Hepatocyte (in vitro differentiated cells): ENCODE measurements around the gene TSPAN16. TPM values are rescaled to one million over a fixed set of nuclear protein-coding genes. Genes with fewer than 3 reads are reported as not detected.

ENCODE experiments used
- DNase-seq: peaks from one replicate; pipeline ENCODE4 v3.0.0-alpha.2; 2016; ENCODE audit warnings: low spot score
- H2AFZ ChIP-seq: fragments of 200-600 bp; sonication (generic); 2 replicates; pipeline ENCODE4 v1.6.0; 2016; ENCODE audit warnings: antibody characterized with exemption, mild to moderate bottlenecking
- H3K27ac ChIP-seq: fragments of 200-600 bp; sonication (generic); 2 replicates; pipeline ENCODE4 v1.5.1; 2016; ENCODE audit warnings: mild to moderate bottlenecking
- H3K27me3 ChIP-seq: fragments of 200-600 bp; sonication (generic); 2 replicates; pipeline ENCODE4 v1.6.1; 2016
- H3K36me3 ChIP-seq: fragments of 200-600 bp; sonication (generic); replicated peaks from 2 replicates; pipeline ENCODE4 v1.5.1; 2016; ENCODE audit warnings: low read depth; ENCODE audit not compliant: insufficient read depth
- H3K4me1 ChIP-seq: fragments of 200-600 bp; sonication (generic); 2 replicates; pipeline ENCODE4 v1.5.1; 2016; ENCODE audit warnings: mild to moderate bottlenecking, moderate library complexity; ENCODE audit not compliant: insufficient read depth
- H3K4me2 ChIP-seq: fragments of 200-600 bp; sonication (generic); 2 replicates; pipeline ENCODE4 v1.6.0; 2016
- H3K4me3 ChIP-seq: fragments of 200-600 bp; sonication (generic); 2 replicates; pipeline ENCODE4 v1.5.1; 2016; ENCODE audit warnings: mild to moderate bottlenecking
- H3K79me2 ChIP-seq: fragments of 200-600 bp; sonication (generic); 2 replicates; pipeline ENCODE4 v1.6.0; 2017; ENCODE audit warnings: mild to moderate bottlenecking
- H3K9me2 ChIP-seq: fragments of 200-600 bp; sonication (generic); replicated peaks from 2 replicates; pipeline ENCODE4 v1.6.0; 2017; ENCODE audit warnings: mild to moderate bottlenecking; ENCODE audit not compliant: insufficient read depth
- H3K9me3 ChIP-seq: fragments of 200-600 bp; sonication (generic); 2 replicates; pipeline ENCODE4 v1.5.1; 2016; ENCODE audit warnings: low read depth, mild to moderate bottlenecking
- H4K20me1 ChIP-seq: fragments of 200-600 bp; sonication (generic); 2 replicates; pipeline ENCODE4 v1.6.0; 2016; ENCODE audit warnings: mild to moderate bottlenecking; ENCODE audit not compliant: insufficient read depth, poor library complexity, severe bottlenecking
- EZH2 ChIP-seq: fragments of 200-600 bp; sonication (generic); IDR thresholded peaks from 2 replicates; pipeline ENCODE4 v1.6.1; 2016; ENCODE audit warnings: antibody characterized with exemption, mild to moderate bottlenecking, borderline replicate concordance
- EZH2phosphoT487 ChIP-seq: fragments of 200-600 bp; sonication (generic); IDR thresholded peaks from one replicate; pipeline ENCODE4 v1.6.1; 2018; ENCODE audit warnings: antibody characterized with exemption, mild to moderate bottlenecking, low read depth, moderate library complexity; ENCODE audit not compliant: unreplicated experiment, severe bottlenecking
- WGBS: methylation state at CpG from one replicate; pipeline ENCODE4 v1.1.6; 2016; ENCODE audit warnings: low lambda C conversion rate; ENCODE audit errors: missing lambda C conversion rate; 5-methylcytosine and 5-hydroxymethylcytosine counted together
- polyA plus RNA-seq: library from polyadenylated mRNA; unstranded; fragments of >200 nt; fragmentation: Nextera tagmentation; extraction: Ambion mirVana; gene quantifications from 2 replicates; pipeline ENCODE4 v1.2.1, GENCODE V29; 2016
- total RNA-seq: library from RNA; depleted of rRNA; stranded (reverse); fragments of >200 nt; gene quantifications from 2 replicates; pipeline ENCODE4 v1.2.3, GENCODE V29; 2014
- TF ChIP-seq, protein P1 (sequence below): fragments of 200-600 bp; sonication (generic); IDR thresholded peaks from 2 replicates; pipeline ENCODE4 v1.5.1; 2016; ENCODE audit warnings: antibody characterized with exemption, mild to moderate bottlenecking; ENCODE audit not compliant: poor library complexity

Gene TSPAN16
- total and polyA plus RNA-seq, 2 experiments from 2014 or later = not detected

- Histone ChIP-seq H3K4me2 (no peak overlapping the region), H3K27ac (no peak overlapping the region), H3K79me2 (no peaks in the 10 kb centered on the region), H4K20me1 (no peaks in the 10 kb centered on the region), H3K4me1 (no peaks in the 10 kb centered on the region), H3K9me2 (no peaks in the 10 kb centered on the region), H3K36me3 (no peaks in the 10 kb centered on the region), H3K4me3 (no peak overlapping the region), H2AFZ (no peak overlapping the region), H3K9me3 (no peaks in the 10 kb centered on the region), H3K27me3 (no peaks in the 10 kb centered on the region)
- 96% methylated on average over 20 of the region's 28 CpGs for WGBS
- no peak for DNase-seq
- TF ChIP-seq EZH2 (no peak), EZH2phosphoT487 (no peak)
- TF ChIP-seq, protein P1, sequence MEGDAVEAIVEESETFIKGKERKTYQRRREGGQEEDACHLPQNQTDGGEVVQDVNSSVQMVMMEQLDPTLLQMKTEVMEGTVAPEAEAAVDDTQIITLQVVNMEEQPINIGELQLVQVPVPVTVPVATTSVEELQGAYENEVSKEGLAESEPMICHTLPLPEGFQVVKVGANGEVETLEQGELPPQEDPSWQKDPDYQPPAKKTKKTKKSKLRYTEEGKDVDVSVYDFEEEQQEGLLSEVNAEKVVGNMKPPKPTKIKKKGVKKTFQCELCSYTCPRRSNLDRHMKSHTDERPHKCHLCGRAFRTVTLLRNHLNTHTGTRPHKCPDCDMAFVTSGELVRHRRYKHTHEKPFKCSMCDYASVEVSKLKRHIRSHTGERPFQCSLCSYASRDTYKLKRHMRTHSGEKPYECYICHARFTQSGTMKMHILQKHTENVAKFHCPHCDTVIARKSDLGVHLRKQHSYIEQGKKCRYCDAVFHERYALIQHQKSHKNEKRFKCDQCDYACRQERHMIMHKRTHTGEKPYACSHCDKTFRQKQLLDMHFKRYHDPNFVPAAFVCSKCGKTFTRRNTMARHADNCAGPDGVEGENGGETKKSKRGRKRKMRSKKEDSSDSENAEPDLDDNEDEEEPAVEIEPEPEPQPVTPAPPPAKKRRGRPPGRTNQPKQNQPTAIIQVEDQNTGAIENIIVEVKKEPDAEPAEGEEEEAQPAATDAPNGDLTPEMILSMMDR = no peak
These were observed 68.4 kb downstream of the TSPAN16 start for GRCh38 chr19:11364296-11364904.

DNA sequence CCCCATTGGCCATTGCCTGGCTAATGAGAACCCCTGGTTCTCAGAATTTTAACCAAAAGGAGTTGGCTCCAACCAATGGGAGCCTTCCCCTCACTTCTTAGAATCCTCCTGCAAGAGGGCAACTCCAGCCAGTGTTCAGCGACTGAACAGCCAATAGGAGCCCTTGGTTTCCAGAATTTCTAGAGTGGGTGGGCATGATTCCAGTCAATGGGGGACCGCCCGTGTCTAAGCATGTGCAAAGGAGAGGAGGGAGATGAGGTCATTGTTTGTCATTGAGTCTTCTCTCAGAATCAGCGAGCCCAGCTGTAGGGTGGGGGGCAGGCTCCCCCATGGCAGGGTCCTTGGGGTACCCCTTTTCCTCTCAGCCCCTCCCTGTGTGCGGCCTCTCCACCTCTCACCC is 69.0 kb downstream of the TSPAN16 start:
- no peaks in the 10 kb centered on the region for H3K9me2 ChIP-seq
- H3K4me2 ChIP-seq = no peak overlapping the region
- no peaks in the 10 kb centered on the region for H3K4me1 ChIP-seq
- H3K9me3 ChIP-seq = no peaks in the 10 kb centered on the region
- no peak overlapping the region for H2AFZ ChIP-seq
- no peak for TF ChIP-seq EZH2phosphoT487
- TF ChIP-seq, protein P1 = no peak
- no peak for TF ChIP-seq EZH2
- H4K20me1 ChIP-seq = no peaks in the 10 kb centered on the region
- H3K27me3 ChIP-seq = no peaks in the 10 kb centered on the region
- WGBS = 86% methylated on average over 5 of the region's 5 CpGs
- no peak overlapping the region for H3K4me3 ChIP-seq
- no peak overlapping the region for H3K27ac ChIP-seq
- no peaks in the 10 kb centered on the region for H3K79me2 ChIP-seq
- DNase-seq = no peak
- H3K36me3 ChIP-seq = no peaks in the 10 kb centered on the region

Other genes starting within 250 kb of the TSPAN16 start
- 110 and 126 TPM in 2 replicates for gene LDLR, start 206.7 kb upstream of the TSPAN16 start, total RNA-seq
- gene LDLR, start 206.7 kb upstream of the TSPAN16 start, polyA plus RNA-seq = 116 and 123 TPM in 2 replicates
- 9.0 and 11.5 TPM in 2 replicates for gene SPC24, start 140.4 kb upstream of the TSPAN16 start, total RNA-seq
- gene SPC24, start 140.4 kb upstream of the TSPAN16 start, polyA plus RNA-seq = 5.2 and 8.8 TPM in 2 replicates
- 58.3 and 60.3 TPM in 2 replicates for gene KANK2, start 98.6 kb upstream of the TSPAN16 start, total RNA-seq
- 35.2 and 39.6 TPM in 2 replicates for gene KANK2, start 98.6 kb upstream of the TSPAN16 start, polyA plus RNA-seq
- 24.9 and 25.5 TPM in 2 replicates for gene ANGPTL8, start 56.5 kb upstream of the TSPAN16 start, total RNA-seq
- gene ANGPTL8, start 56.5 kb upstream of the TSPAN16 start, polyA plus RNA-seq = 14.4 and 20.8 TPM in 2 replicates
- 12.6 and 17.4 TPM in 2 replicates for gene DOCK6, start 33.6 kb upstream of the TSPAN16 start, total RNA-seq
- 36.8 and 43.7 TPM in 2 replicates for gene DOCK6, start 33.6 kb upstream of the TSPAN16 start, polyA plus RNA-seq
- 63.7 and 71.6 TPM in 2 replicates for gene RAB3D, start 43.5 kb downstream of the TSPAN16 start, total RNA-seq
- gene RAB3D, start 43.5 kb downstream of the TSPAN16 start, polyA plus RNA-seq = 27.3 and 32.6 TPM in 2 replicates
- gene TMEM205, start 50.1 kb downstream of the TSPAN16 start, total RNA-seq = 188 TPM in 2 replicates
- 199 and 212 TPM in 2 replicates for gene TMEM205, start 50.1 kb downstream of the TSPAN16 start, polyA plus RNA-seq
- gene CCDC159, start 50.4 kb downstream of the TSPAN16 start, total RNA-seq = 10.1 and 14.6 TPM in 2 replicates
- gene CCDC159, start 50.4 kb downstream of the TSPAN16 start, polyA plus RNA-seq = 27.1 and 46.3 TPM in 2 replicates
- gene PLPPR2, start 59.3 kb downstream of the TSPAN16 start, total RNA-seq = 10.9 and 25.9 TPM in 2 replicates
- gene PLPPR2, start 59.3 kb downstream of the TSPAN16 start, polyA plus RNA-seq = 41.7 and 47.0 TPM in 2 replicates
- gene SWSAP1, start 78.5 kb downstream of the TSPAN16 start, total RNA-seq = 2.2 and 3.1 TPM in 2 replicates
- 4.0 and 4.9 TPM in 2 replicates for gene SWSAP1, start 78.5 kb downstream of the TSPAN16 start, polyA plus RNA-seq
- gene EPOR, start 88.2 kb downstream of the TSPAN16 start, total RNA-seq = 16.6 and 20.9 TPM in 2 replicates
- 34.2 and 46.8 TPM in 2 replicates for gene EPOR, start 88.2 kb downstream of the TSPAN16 start, polyA plus RNA-seq
- gene RGL3, start 123.2 kb downstream of the TSPAN16 start, total RNA-seq = 20.6 and 27.6 TPM in 2 replicates
- 55.6 and 94.8 TPM in 2 replicates for gene RGL3, start 123.2 kb downstream of the TSPAN16 start, polyA plus RNA-seq
- 0.08 and 1.3 TPM in 2 replicates for gene ODAD3, start 139.0 kb downstream of the TSPAN16 start, total RNA-seq
- 1.4 and 1.9 TPM in 2 replicates for gene ODAD3, start 139.0 kb downstream of the TSPAN16 start, polyA plus RNA-seq
- gene PRKCSH, start 139.5 kb downstream of the TSPAN16 start, total RNA-seq = 60.0 and 85.1 TPM in 2 replicates
- gene PRKCSH, start 139.5 kb downstream of the TSPAN16 start, polyA plus RNA-seq = 245 and 251 TPM in 2 replicates
- gene ELAVL3, start 184.9 kb downstream of the TSPAN16 start, total RNA-seq = 0.30 TPM in 1 of 2 replicates, not detected in the other
- 0.11 and 0.18 TPM in 2 replicates for gene ELAVL3, start 184.9 kb downstream of the TSPAN16 start, polyA plus RNA-seq
- 8.4 and 9.5 TPM in 2 replicates for gene ZNF653, start 209.7 kb downstream of the TSPAN16 start, total RNA-seq
- gene ZNF653, start 209.7 kb downstream of the TSPAN16 start, polyA plus RNA-seq = 9.6 and 10.2 TPM in 2 replicates
- 32.5 and 36.3 TPM in 2 replicates for gene ECSIT, start 233.0 kb downstream of the TSPAN16 start, total RNA-seq
- gene ECSIT, start 233.0 kb downstream of the TSPAN16 start, polyA plus RNA-seq = 23.2 and 26.3 TPM in 2 replicates
- gene CNN1, start 242.7 kb downstream of the TSPAN16 start, total RNA-seq = 12.1 and 20.1 TPM in 2 replicates
- 12.6 and 12.9 TPM in 2 replicates for gene CNN1, start 242.7 kb downstream of the TSPAN16 start, polyA plus RNA-seq